H1 (cell line): Measurements from ENCODE around the gene GUCA2B. TPM values are rescaled to one million over a fixed set of nuclear protein-coding genes. Genes with fewer than 3 reads are reported as not detected.

ENCODE experiments used
- CTCF ChIA-PET: fragments of 300-600 bp; sonication (Branson Sonifier 250); formaldehyde crosslinking; loops from one replicate; lab custom pipeline; 2021; ENCODE audit not compliant: partially characterized antibody; lab: Charles Lee
- POLR2A ChIA-PET: fragments of 300-600 bp; sonication (Branson Sonifier 250); formaldehyde crosslinking; loops from one replicate; lab custom pipeline; 2021; ENCODE audit warnings: inconsistent platforms; ENCODE audit not compliant: partially characterized antibody; lab: Charles Lee
- DNase-seq, 2 experiments: peaks; one replicate each; pipeline versions ENCODE4 v3.0.0 to v3.0.0-alpha.2; 2010 to 2022; ENCODE audit warnings: low spot score in 2 of 2, low read depth in 1 of 2, mixed read lengths in 1 of 2
- FAIRE-seq: peaks from 2 replicates; lab custom pipeline; 2011; peaks lifted over from hg19 to GRCh38; lab: Jason Lieb, UNC
- H2AFZ ChIP-seq: 2 replicates; pipeline ENCODE4 v1.8.1; 2012; ENCODE audit warnings: low read length, inconsistent platforms
- H2AK5ac ChIP-seq: 2 replicates; pipeline ENCODE4 v1.6.1; 2013; ENCODE audit warnings: low read depth, low read length
- H2BK120ac ChIP-seq: replicated peaks from 2 replicates; pipeline ENCODE3; 2013; ENCODE audit warnings: low read depth, low read length, inconsistent platforms
- H2BK12ac ChIP-seq: 2 replicates; pipeline ENCODE4 v1.6.1; 2013; ENCODE audit warnings: low read depth, low read length
- H2BK15ac ChIP-seq: 2 replicates; pipeline ENCODE4 v1.6.1; 2013; ENCODE audit warnings: low read length
- H2BK20ac ChIP-seq: 2 replicates; pipeline ENCODE4 v1.6.1; 2013; ENCODE audit warnings: low read length
- H2BK5ac ChIP-seq: 2 replicates; pipeline ENCODE4 v1.6.1; 2013; ENCODE audit warnings: low read depth, low read length
- H3K14ac ChIP-seq: 2 replicates; pipeline ENCODE4 v1.6.1; 2013; ENCODE audit warnings: inconsistent platforms; ENCODE audit not compliant: insufficient read length
- H3K18ac ChIP-seq: 2 replicates; pipeline ENCODE4 v1.6.1; 2013; ENCODE audit warnings: low read length; ENCODE audit errors: extremely low read depth
- H3K23ac ChIP-seq: 2 replicates; pipeline ENCODE4 v1.6.1; 2013; ENCODE audit warnings: inconsistent platforms; ENCODE audit not compliant: insufficient read length
- H3K23me2 ChIP-seq: 2 replicates; pipeline ENCODE4 v1.6.1; 2013; ENCODE audit warnings: low read depth, low read length
- H3K27ac ChIP-seq: 2 replicates; pipeline ENCODE4 v1.6.1; 2011; ENCODE audit warnings: low read depth, low read length, inconsistent platforms
- H3K27me3 ChIP-seq, 4 experiments: replicated peaks in 1 of 4; 1 replicate in 1 of 4; 2 replicates in 3 of 4; pipeline versions ENCODE4 v1.6.1 to v1.8.1; 2011 to 2013; ENCODE audit warnings: low read length in 3 of 4, mild to moderate bottlenecking in 3 of 4, inconsistent platforms in 2 of 4, mixed read lengths in 2 of 4, moderate library complexity in 1 of 4; ENCODE audit not compliant: control insufficient read depth in 3 of 4, insufficient read depth in 3 of 4; ENCODE audit errors: extremely low read depth in 1 of 4
- H3K36me3 ChIP-seq, 4 experiments: 2 replicates each; pipeline versions ENCODE4 v1.6.1 to v1.8.1; 2011 to 2013; ENCODE audit warnings: mild to moderate bottlenecking in 4 of 4, low read length in 3 of 4, moderate library complexity in 2 of 4, control low read depth in 1 of 4, inconsistent platforms in 1 of 4; ENCODE audit not compliant: insufficient read depth in 4 of 4, control insufficient read depth in 2 of 4
- H3K4ac ChIP-seq: replicated peaks from 2 replicates; pipeline ENCODE3; 2013; ENCODE audit warnings: low read length, low read depth, mixed read lengths, inconsistent platforms; ENCODE audit not compliant: insufficient read length
- H3K4me1 ChIP-seq, 4 experiments: replicated peaks in 1 of 4; 1 replicate in 1 of 4; 2 replicates in 3 of 4; pipeline versions ENCODE4 v1.6.1 to v1.8.1; 2011 to 2013; ENCODE audit warnings: low read length in 3 of 4, inconsistent platforms in 2 of 4, mixed read lengths in 1 of 4; ENCODE audit not compliant: insufficient read depth in 4 of 4, control insufficient read depth in 3 of 4
- H3K4me2 ChIP-seq, 2 experiments: 2 replicates each; pipeline versions ENCODE4 v1.6.1 to v1.8.1; 2011 to 2013; ENCODE audit warnings: low read depth in 2 of 2, low read length in 2 of 2, control low read depth in 1 of 2, inconsistent platforms in 1 of 2, mild to moderate bottlenecking in 1 of 2; ENCODE audit not compliant: insufficient read depth in 1 of 2
- H3K4me3 ChIP-seq, 4 experiments: fragments of 200-600, 300-600 bp in 1 of 4; sonication (generic), shearing (Covaris generic), sonication (Bioruptor Twin) in 1 of 4; 2 replicates each; pipeline versions ENCODE4 v1.5.1 to v1.8.1; 2011 to 2016; ENCODE audit warnings: low read length in 4 of 4, low read depth in 3 of 4, control low read depth in 2 of 4, inconsistent platforms in 2 of 4, mild to moderate bottlenecking in 2 of 4, mixed read lengths in 1 of 4, moderate library complexity in 1 of 4; ENCODE audit not compliant: insufficient read depth in 2 of 4; ENCODE audit errors: extremely low read depth in 1 of 4
- H3K56ac ChIP-seq: replicated peaks from 2 replicates; pipeline ENCODE3; 2013; ENCODE audit warnings: low read depth, mild to moderate bottlenecking, mixed read lengths, low read length, inconsistent platforms; ENCODE audit not compliant: insufficient read length
- H3K79me1 ChIP-seq: 2 replicates; pipeline ENCODE4 v1.6.1; 2013; ENCODE audit warnings: low read depth, low read length, control low read depth
- H3K79me2 ChIP-seq, 2 experiments: 2 replicates each; pipeline versions ENCODE4 v1.6.1 to v1.8.1; 2012 to 2013; ENCODE audit warnings: low read length in 2 of 2, mild to moderate bottlenecking in 2 of 2, inconsistent platforms in 1 of 2; ENCODE audit not compliant: insufficient read depth in 2 of 2, control insufficient read depth in 1 of 2
- H3K9ac ChIP-seq, 4 experiments: replicated peaks in 1 of 4; 1 replicate in 1 of 4; 2 replicates in 3 of 4; pipeline versions ENCODE4 v1.6.1 to v1.8.1; 2011 to 2013; ENCODE audit warnings: low read depth in 3 of 4, low read length in 3 of 4, control low read depth in 2 of 4, mild to moderate bottlenecking in 2 of 4, moderate library complexity in 2 of 4, inconsistent platforms in 1 of 4; ENCODE audit errors: extremely low read depth in 1 of 4
- H3K9me3 ChIP-seq, 2 experiments: 2 replicates each; pipeline versions ENCODE4 v1.6.1 to v1.8.1; 2012 to 2013; ENCODE audit warnings: mild to moderate bottlenecking in 2 of 2, moderate library complexity in 2 of 2, control low read depth in 1 of 2, inconsistent platforms in 1 of 2, low read depth in 1 of 2, low read length in 1 of 2, mixed read lengths in 1 of 2; ENCODE audit not compliant: insufficient read depth in 2 of 2
- H4K20me1 ChIP-seq, 2 experiments: replicated peaks in 1 of 2; 2 replicates each; pipeline versions ENCODE3 to v1.8.1; 2011 to 2013; ENCODE audit warnings: inconsistent platforms in 2 of 2, low read length in 2 of 2, mild to moderate bottlenecking in 1 of 2; ENCODE audit not compliant: insufficient read depth in 2 of 2, control insufficient read depth in 1 of 2
- H4K5ac ChIP-seq: 2 replicates; pipeline ENCODE4 v1.6.1; 2013; ENCODE audit warnings: low read length, low read depth, mixed read lengths, inconsistent platforms; ENCODE audit not compliant: insufficient read length
- H4K8ac ChIP-seq: 2 replicates; pipeline ENCODE4 v1.8.0; 2013; ENCODE audit warnings: mild to moderate bottlenecking, moderate library complexity, low read length, inconsistent platforms; ENCODE audit not compliant: insufficient read depth; ENCODE audit errors: extremely low read depth
- H4K91ac ChIP-seq: replicated peaks from 2 replicates; pipeline ENCODE3; 2013; ENCODE audit warnings: low read length, mixed read lengths, inconsistent platforms; ENCODE audit not compliant: insufficient read length
- BRCA1 ChIP-seq: IDR thresholded peaks from 2 replicates; pipeline ENCODE4 v1.6.1; 2012; ENCODE audit warnings: low read depth, low read length, improper control_type of control experiment
- CHD1 ChIP-seq: IDR thresholded peaks from 2 replicates; pipeline ENCODE4 v1.6.1; 2012; ENCODE audit warnings: low read depth, low read length, improper control_type of control experiment
- HDAC6 ChIP-seq: IDR thresholded peaks from one replicate; pipeline ENCODE4 v1.7.1; 2012; ENCODE audit warnings: low read depth, mild to moderate bottlenecking, inconsistent platforms, low read length, moderate library complexity
- KDM4A ChIP-seq: IDR thresholded peaks from one replicate; pipeline ENCODE4 v1.7.1; 2012; ENCODE audit warnings: low read depth, mild to moderate bottlenecking, moderate library complexity, low read length, inconsistent platforms; ENCODE audit not compliant: severe bottlenecking
- PHF8 ChIP-seq: fragments of 200-600 bp; sonication (generic); conservative IDR thresholded peaks from 2 replicates; pipeline ENCODE4 v1.7.1; 2012; ENCODE audit warnings: low read depth, mild to moderate bottlenecking, inconsistent platforms, low read length, moderate library complexity
- RXRA ChIP-seq: IDR thresholded peaks from 2 replicates; pipeline ENCODE4 v1.6.1; 2011; ENCODE audit warnings: low read depth, mild to moderate bottlenecking, low read length, moderate library complexity; ENCODE audit not compliant: insufficient read depth
- SIRT6 ChIP-seq: IDR thresholded peaks from one replicate; pipeline ENCODE4 v1.7.1; 2012; ENCODE audit warnings: low read length, inconsistent platforms
- SP2 ChIP-seq: IDR thresholded peaks from 2 replicates; pipeline ENCODE4 v1.6.1; 2012; ENCODE audit warnings: mild to moderate bottlenecking, low read length, inconsistent platforms
- TAF7 ChIP-seq: optimal IDR thresholded peaks from 2 replicates; pipeline ENCODE3; 2011; ENCODE audit warnings: low read depth, mild to moderate bottlenecking, inconsistent platforms, low read length, moderate library complexity, borderline replicate concordance
- TCF12 ChIP-seq: IDR thresholded peaks from 2 replicates; pipeline ENCODE4 v1.6.1; 2011; ENCODE audit warnings: low read depth, mild to moderate bottlenecking, low read length
- TEAD4 ChIP-seq: IDR thresholded peaks from 2 replicates; pipeline ENCODE4 v1.6.1; 2012; ENCODE audit warnings: low read depth, low read length, inconsistent platforms, mixed read lengths
- polyA plus RNA-seq, 7 experiments: library from polyadenylated mRNA; depleted of rRNA in 3 of 7; stranded (reverse) in 5 of 7; unstranded in 2 of 7; fragments of >200 nt in 5 of 7; fragments of 200-250 nt in 2 of 7; gene quantifications; 1 replicate in 5 of 7; 2 replicates in 1 of 7; 4 replicates in 1 of 7; pipeline versions ENCODE4 v1.2.1 to v1.2.3, GENCODE V29; 2011 to 2013; ENCODE audit warnings: missing spikeins in 2 of 7, mixed read lengths in 2 of 7
- total RNA-seq: library from RNA; stranded (reverse); fragmentation: NEBNext Ultra II Directional; extraction: Animal tissue kit (Norgen Biotek cat#: 25700); gene quantifications from 2 replicates; pipeline ENCODE4 v1.2.1, GENCODE V29; 2021

Gene GUCA2B
- total and polyA plus RNA-seq, 2 of the 8 experiments (the other 6 are each of a cell fraction or from before 2014, with no cell fraction given), result not detected

- H3K4ac ChIP-seq, result no peak overlapping the region
- no peak overlapping the region for H2AK5ac ChIP-seq
- H4K5ac ChIP-seq, result no peak overlapping the region
- no peak overlapping the region for H3K4me2 ChIP-seq
- H3K36me3 ChIP-seq, result peaks cover 0 to 10% (median 1%) of the 10 kb centered on the region in 4 experiments; a peak in 3 of 8 replicates
- no peak overlapping the region for H2BK5ac ChIP-seq
- POLR2A ChIA-PET, result no interaction called here
- H3K27me3 ChIP-seq, result no peaks in the 10 kb centered on the region
- no peak overlapping the region for H4K91ac ChIP-seq
- no peaks in the 10 kb centered on the region; the same call in 1 of the 2 replicates for H3K23me2 ChIP-seq
- DNase-seq, result no peak
- FAIRE-seq, result no peak
- no peak overlapping the region for H2BK120ac ChIP-seq
- no peaks in the 10 kb centered on the region for H3K9me3 ChIP-seq
- no peak overlapping the region for H3K23ac ChIP-seq
- no peak overlapping the region for H2BK20ac ChIP-seq
- no peak overlapping the region for H2BK15ac ChIP-seq
- H3K4me1 ChIP-seq, result no peaks in the 10 kb centered on the region
- H3K56ac ChIP-seq, result no peak overlapping the region
- no peak overlapping the region for H2BK12ac ChIP-seq
- no peak overlapping the region for H3K27ac ChIP-seq
- no peak overlapping the region for H2AFZ ChIP-seq
- H3K14ac ChIP-seq, result no peak overlapping the region
- CTCF ChIA-PET, result interaction anchor here (0.7 to 0.9 kb wide), 2 partner anchors 28 to 335 kb away, joined by 3 read pairs; no protein-coding TSS in a partner anchor
- H3K18ac ChIP-seq, result no peak overlapping the region
- H4K20me1 ChIP-seq, result no peaks in the 10 kb centered on the region
- H3K79me1 ChIP-seq, result no peaks in the 10 kb centered on the region
- no peak overlapping the region for H3K4me3 ChIP-seq
- no peak overlapping the region for H4K8ac ChIP-seq
- peaks cover 0 to 10% of the 10 kb centered on the region in 2 experiments; a peak in 2 of 4 replicates for H3K79me2 ChIP-seq
- H3K9ac ChIP-seq, result no peak overlapping the region
- no peak for TF ChIP-seq CHD1
- no peak for TF ChIP-seq RXRA
- TF ChIP-seq TAF7, result no peak
- no peak for TF ChIP-seq PHF8
- no peak for TF ChIP-seq SIRT6
- no peak for TF ChIP-seq TEAD4
- no peak for TF ChIP-seq BRCA1
- no peak for TF ChIP-seq KDM4A
- no peak for TF ChIP-seq TCF12
- no peak for TF ChIP-seq SP2
- TF ChIP-seq HDAC6, result no peak
Measured at GRCh38 chr1:42201986-42202385, 48.8 kb downstream of the GUCA2B start.
